ENCODE measurements around the gene SHROOM3.

- TF ChIP-seq ELF4 (IDR thresholded peaks at IDR 0.05) (no peak), FOXA1 (IDR thresholded peaks at IDR 0.05) (no peak), NFRKB (IDR thresholded peaks at IDR 0.05) (no peak), ARNT (IDR thresholded peaks at IDR 0.05) (no peak), BHLHE40 (IDR thresholded peaks at IDR 0.05; ENCODE audit: borderline replicate concordance) (no peak), CTBP1 (IDR thresholded peaks at IDR 0.05; ENCODE audit: borderline replicate concordance) (no peak), FOXM1 (IDR thresholded peaks at IDR 0.05; ENCODE audit: borderline replicate concordance) (no peak), L3MBTL2 (conservative IDR thresholded peaks at IDR 0.05) (no peak), SP1 (IDR thresholded peaks at IDR 0.05) (no peak), HDGF (IDR thresholded peaks at IDR 0.05; ENCODE audit: borderline replicate concordance) (no peak), PKNOX1 (IDR thresholded peaks at IDR 0.05) (no peak), LEF1 (IDR thresholded peaks at IDR 0.05; ENCODE audit: borderline replicate concordance) (no peak)
These were observed 154.4 kb downstream of the SHROOM3 start for GRCh38 chr4:76589402-76589801.
